ENCODE results near the gene KIAA0319L.

DNA sequence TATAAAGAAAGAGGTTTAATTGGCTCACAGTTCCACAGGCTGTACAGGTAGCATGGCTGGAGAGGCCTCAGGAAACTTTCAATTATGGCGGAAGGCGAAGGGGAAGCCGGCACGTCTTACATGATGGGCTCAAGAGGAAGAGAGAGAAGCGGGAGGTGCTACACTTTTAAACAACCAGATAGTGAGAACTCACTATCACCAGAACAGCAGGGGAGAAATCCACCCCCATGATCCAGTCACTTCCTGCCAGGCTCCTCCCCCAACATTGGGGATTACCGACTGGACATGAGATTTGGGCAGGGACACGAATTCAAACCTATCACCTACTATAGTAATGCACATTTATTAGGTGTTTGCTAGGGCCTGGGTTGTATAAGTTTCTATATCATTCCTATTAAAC, 170.9 kb downstream of the KIAA0319L start:
- TF ChIP-seq CTCF (IDR thresholded peaks at IDR 0.05) (no peak), POLR2A (IDR thresholded peaks at IDR 0.05) (no peak)

Data from uterus (tissue), 2 donors.